Measurements from ENCODE around the gene NDUFA6. TPM values are rescaled to one million over a fixed set of nuclear protein-coding genes. Genes with fewer than 3 reads are reported as not detected.

Gene NDUFA6
- total RNA-seq, 1 donor from 2014 or later = 95.1 TPM

Other genes starting within 250 kb of the NDUFA6 start
- gene SHISA8, start 175.7 kb downstream of the NDUFA6 start, total RNA-seq = 1.0 and 1.7 TPM in 2 replicates
- 2.7 and 3.1 TPM in 2 replicates for gene TNFRSF13C, start 164.0 kb downstream of the NDUFA6 start, total RNA-seq
- 58.6 and 59.3 TPM in 2 replicates for gene CENPM, start 143.6 kb downstream of the NDUFA6 start, total RNA-seq
- gene SEPTIN3, start 121.3 kb downstream of the NDUFA6 start, total RNA-seq = 7.1 and 8.5 TPM in 2 replicates
- 1.3 and 1.6 TPM in 2 replicates for gene WBP2NL, start 92.0 kb downstream of the NDUFA6 start, total RNA-seq
- gene NAGA, start 20.0 kb downstream of the NDUFA6 start, total RNA-seq = 38.8 and 44.9 TPM in 2 replicates
- gene PHETA2, start 16.5 kb downstream of the NDUFA6 start, total RNA-seq = 5.6 and 5.7 TPM in 2 replicates
- 65.1 and 69.7 TPM in 2 replicates for gene SMDT1, start 11.1 kb downstream of the NDUFA6 start, total RNA-seq
- gene CYP2D6, start 40.0 kb upstream of the NDUFA6 start, total RNA-seq = 3.5 and 3.6 TPM in 2 replicates
- gene TCF20, start 179.9 kb upstream of the NDUFA6 start, total RNA-seq = 70.5 and 74.3 TPM in 2 replicates